OCI-LY1 (cell line): ENCODE measurements around the gene UPF2.

Experiments
- H2AFZ ChIP-seq: fragments of 200-600 bp; sonication (generic), shearing (Covaris generic); 2 replicates; pipeline ENCODE4 v1.6.0; 2014; ENCODE audit warnings: antibody characterized with exemption, mild to moderate bottlenecking, low read length
- H3F3A ChIP-seq: fragments of 200-600 bp; sonication (generic), shearing (Covaris generic); 2 replicates; pipeline ENCODE4 v1.6.0; 2014; ENCODE audit warnings: mild to moderate bottlenecking, antibody characterized with exemption, low read length, moderate library complexity; ENCODE audit not compliant: insufficient read depth
- H3K27ac ChIP-seq: fragments of 200-600 bp; sonication (generic); 2 replicates; pipeline ENCODE4 v1.5.1; 2014; ENCODE audit warnings: low read length, mixed run types, mild to moderate bottlenecking, low read depth; ENCODE audit not compliant: poor library complexity, severe bottlenecking
- H3K27me3 ChIP-seq: fragments of 200-600 bp; sonication (generic); 2 replicates; pipeline ENCODE4 v1.6.0; 2014; ENCODE audit warnings: antibody characterized with exemption, mild to moderate bottlenecking, low read length, moderate library complexity; ENCODE audit not compliant: insufficient read depth
- H3K36me3 ChIP-seq: fragments of 200-600 bp; sonication (generic); 2 replicates; pipeline ENCODE4 v1.6.1; 2014; ENCODE audit warnings: mild to moderate bottlenecking, antibody characterized with exemption, low read length, moderate library complexity, mixed read lengths; ENCODE audit not compliant: insufficient read depth
- H3K4me1 ChIP-seq: fragments of 200-600 bp; sonication (generic); 2 replicates; pipeline ENCODE4 v1.5.1; 2014; ENCODE audit warnings: mild to moderate bottlenecking, low read length, moderate library complexity; ENCODE audit not compliant: insufficient read depth, severe bottlenecking
- H3K4me2 ChIP-seq: fragments of 200-600 bp; sonication (generic), shearing (Covaris generic); 2 replicates; pipeline ENCODE4 v1.6.1; 2014; ENCODE audit warnings: low read length
- H3K4me3 ChIP-seq: fragments of 200-600 bp; sonication (generic); 2 replicates; pipeline ENCODE4 v1.5.1; 2014; ENCODE audit warnings: low read length, low read depth, mild to moderate bottlenecking, mixed read lengths; ENCODE audit not compliant: poor library complexity, severe bottlenecking
- H3K79me2 ChIP-seq: fragments of 200-600 bp; shearing (Covaris generic); 2 replicates; pipeline ENCODE4 v1.6.1; 2016; ENCODE audit warnings: mixed run types, low read length, mixed read lengths; ENCODE audit not compliant: insufficient read depth
- H3K9ac ChIP-seq: fragments of 200-600 bp; sonication (generic), shearing (Covaris generic); 2 replicates; pipeline ENCODE4 v1.6.1; 2014; ENCODE audit warnings: mild to moderate bottlenecking, low read length, mixed read lengths
- H3K9me2 ChIP-seq: fragments of 200-600 bp; sonication (generic), shearing (Covaris generic); 2 replicates; pipeline ENCODE4 v1.6.1; 2014; ENCODE audit warnings: low read depth, mild to moderate bottlenecking, low read length, mixed read lengths
- H3K9me3 ChIP-seq: fragments of 200-600 bp; shearing (Covaris generic); 2 replicates; pipeline ENCODE4 v1.6.1; 2014; ENCODE audit warnings: low read length, mixed read lengths
- H4K20me1 ChIP-seq: fragments of 200-600 bp; sonication (generic), shearing (Covaris generic); 2 replicates; pipeline ENCODE4 v1.6.0; 2016; ENCODE audit warnings: mild to moderate bottlenecking, low read length; ENCODE audit not compliant: insufficient read depth
- EZH2 ChIP-seq: fragments of 200-600 bp; sonication (generic), shearing (Covaris generic); IDR thresholded peaks from 2 replicates; pipeline ENCODE4 v1.8.0; 2017; ENCODE audit warnings: borderline replicate concordance, mixed run types, mild to moderate bottlenecking, antibody characterized with exemption, low read length, moderate library complexity, mixed read lengths
- TF ChIP-seq, protein P1 (sequence below): fragments of 200-600 bp; sonication (generic), shearing (Covaris generic); IDR thresholded peaks from 2 replicates; pipeline ENCODE4 v1.5.1; 2017; ENCODE audit warnings: mild to moderate bottlenecking, antibody characterized with exemption, low read length, moderate library complexity, mixed read lengths

The UPF2 gene

DNA sequence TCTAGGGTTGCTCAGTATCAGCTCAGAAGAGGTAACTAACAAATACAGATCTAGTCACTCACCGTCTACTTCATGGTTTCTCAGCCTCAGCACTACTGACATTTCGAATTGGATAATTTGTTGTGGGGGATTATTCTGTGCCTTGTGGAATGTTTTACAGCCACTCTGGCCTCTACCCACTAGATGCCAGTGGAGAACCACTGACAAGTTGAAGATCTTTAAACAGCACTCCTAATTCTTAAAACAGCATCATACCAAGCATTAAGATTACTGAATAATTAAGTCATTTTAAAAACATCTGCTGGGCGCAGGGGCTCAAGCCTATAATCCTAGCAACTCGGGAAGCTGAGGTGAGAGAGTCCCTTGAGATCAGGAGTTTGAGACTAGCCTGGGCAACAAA is 82.6 kb downstream of the UPF2 start:
- TF ChIP-seq EZH2, result no peak
- TF ChIP-seq, protein P1, sequence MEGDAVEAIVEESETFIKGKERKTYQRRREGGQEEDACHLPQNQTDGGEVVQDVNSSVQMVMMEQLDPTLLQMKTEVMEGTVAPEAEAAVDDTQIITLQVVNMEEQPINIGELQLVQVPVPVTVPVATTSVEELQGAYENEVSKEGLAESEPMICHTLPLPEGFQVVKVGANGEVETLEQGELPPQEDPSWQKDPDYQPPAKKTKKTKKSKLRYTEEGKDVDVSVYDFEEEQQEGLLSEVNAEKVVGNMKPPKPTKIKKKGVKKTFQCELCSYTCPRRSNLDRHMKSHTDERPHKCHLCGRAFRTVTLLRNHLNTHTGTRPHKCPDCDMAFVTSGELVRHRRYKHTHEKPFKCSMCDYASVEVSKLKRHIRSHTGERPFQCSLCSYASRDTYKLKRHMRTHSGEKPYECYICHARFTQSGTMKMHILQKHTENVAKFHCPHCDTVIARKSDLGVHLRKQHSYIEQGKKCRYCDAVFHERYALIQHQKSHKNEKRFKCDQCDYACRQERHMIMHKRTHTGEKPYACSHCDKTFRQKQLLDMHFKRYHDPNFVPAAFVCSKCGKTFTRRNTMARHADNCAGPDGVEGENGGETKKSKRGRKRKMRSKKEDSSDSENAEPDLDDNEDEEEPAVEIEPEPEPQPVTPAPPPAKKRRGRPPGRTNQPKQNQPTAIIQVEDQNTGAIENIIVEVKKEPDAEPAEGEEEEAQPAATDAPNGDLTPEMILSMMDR, result no peak
- Histone ChIP-seq H3K27me3 (no peaks in the 10 kb centered on the region), H3K9ac (no peak overlapping the region), H3K4me1 (no peaks in the 10 kb centered on the region), H2AFZ (no peak overlapping the region), H3K4me2 (no peak overlapping the region), H3K4me3 (no peak overlapping the region), H3K27ac (no peak overlapping the region), H4K20me1 (no peaks in the 10 kb centered on the region), H3K9me2 (no peaks in the 10 kb centered on the region), H3F3A (no peaks in the 10 kb centered on the region; the same call in 1 of the 2 replicates), H3K9me3 (no peaks in the 10 kb centered on the region), H3K36me3 (peaks cover 78% of the 10 kb centered on the region), H3K79me2 (no peaks in the 10 kb centered on the region)

DNA sequence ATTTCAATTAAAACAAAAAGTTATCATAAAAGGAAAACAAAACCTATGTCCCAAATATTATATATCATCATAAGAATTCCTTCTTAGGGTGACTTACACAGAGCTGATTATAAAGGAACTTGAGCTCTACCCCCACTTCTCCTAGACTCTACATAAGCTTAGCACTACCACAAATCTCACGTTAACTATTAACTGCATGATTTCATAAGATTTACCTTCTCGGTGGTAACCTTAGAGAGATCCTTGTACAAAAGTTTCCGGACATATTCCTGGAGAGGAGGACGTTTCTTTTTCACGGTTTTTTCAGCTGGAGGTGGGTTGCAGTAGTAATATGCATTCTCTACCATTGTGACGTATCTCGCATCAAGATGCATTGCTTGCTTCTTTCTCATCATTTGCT is 83.7 kb downstream of the UPF2 start:
- Histone ChIP-seq H4K20me1 (no peaks in the 10 kb centered on the region), H3K9me3 (no peaks in the 10 kb centered on the region), H3K9me2 (no peaks in the 10 kb centered on the region), H3K4me3 (no peak overlapping the region), H3F3A (no peaks in the 10 kb centered on the region), H3K27me3 (no peaks in the 10 kb centered on the region), H2AFZ (no peak overlapping the region), H3K9ac (no peak overlapping the region), H3K27ac (no peak overlapping the region), H3K4me1 (no peaks in the 10 kb centered on the region), H3K4me2 (no peak overlapping the region), H3K79me2 (no peaks in the 10 kb centered on the region), H3K36me3 (peaks cover 75% of the 10 kb centered on the region)
- TF ChIP-seq, protein P1, result no peak
- no peak for TF ChIP-seq EZH2

DNA sequence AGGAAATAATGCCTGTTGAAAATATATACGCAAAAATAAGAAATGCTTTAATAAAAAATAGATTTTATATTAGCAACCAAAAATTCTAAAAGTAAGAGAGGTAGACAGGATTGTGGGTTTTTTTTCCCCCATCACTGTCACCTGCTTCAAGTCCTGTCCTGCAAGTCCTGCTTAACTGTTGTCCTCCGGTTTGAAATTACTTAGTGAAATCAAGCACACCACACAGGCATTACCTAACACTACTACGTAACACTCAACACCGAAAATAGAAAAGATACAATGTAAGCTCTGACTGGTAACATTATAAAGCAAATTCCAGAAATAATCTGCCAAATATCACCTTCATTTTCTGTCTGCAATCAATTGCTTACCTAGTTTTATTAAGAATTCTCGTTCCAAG is 90.9 kb downstream of the UPF2 start:
- Histone ChIP-seq H3K79me2 (no peaks in the 10 kb centered on the region), H3K27me3 (no peaks in the 10 kb centered on the region), H3K9me3 (no peaks in the 10 kb centered on the region), H3K9ac (no peak overlapping the region), H3K36me3 (peaks cover 85% of the 10 kb centered on the region), H3K9me2 (no peaks in the 10 kb centered on the region), H4K20me1 (no peaks in the 10 kb centered on the region), H3K4me2 (no peak overlapping the region), H3K4me3 (no peak overlapping the region), H3F3A (no peaks in the 10 kb centered on the region), H3K4me1 (no peaks in the 10 kb centered on the region), H3K27ac (no peak overlapping the region), H2AFZ (no peak overlapping the region)
- no peak for TF ChIP-seq EZH2
- TF ChIP-seq, protein P1, result no peak
